Fibroblast of skin of right biceps (primary cell): Measurements from ENCODE around the gene CEMIP2.
A peak's percentile ranks its signal among the peaks of the same experiment; 100 is the strongest.
"Not testable (repeated sequence)": the region's sequence is repeated elsewhere in the genome, so short reads cannot be mapped to it uniquely, and the experiment has no call there.

Experiments used
- DNase-seq: peaks from one replicate; pipeline ENCODE4 v3.0.0-alpha.2; 2013

CEMIP2 gene, protein sequence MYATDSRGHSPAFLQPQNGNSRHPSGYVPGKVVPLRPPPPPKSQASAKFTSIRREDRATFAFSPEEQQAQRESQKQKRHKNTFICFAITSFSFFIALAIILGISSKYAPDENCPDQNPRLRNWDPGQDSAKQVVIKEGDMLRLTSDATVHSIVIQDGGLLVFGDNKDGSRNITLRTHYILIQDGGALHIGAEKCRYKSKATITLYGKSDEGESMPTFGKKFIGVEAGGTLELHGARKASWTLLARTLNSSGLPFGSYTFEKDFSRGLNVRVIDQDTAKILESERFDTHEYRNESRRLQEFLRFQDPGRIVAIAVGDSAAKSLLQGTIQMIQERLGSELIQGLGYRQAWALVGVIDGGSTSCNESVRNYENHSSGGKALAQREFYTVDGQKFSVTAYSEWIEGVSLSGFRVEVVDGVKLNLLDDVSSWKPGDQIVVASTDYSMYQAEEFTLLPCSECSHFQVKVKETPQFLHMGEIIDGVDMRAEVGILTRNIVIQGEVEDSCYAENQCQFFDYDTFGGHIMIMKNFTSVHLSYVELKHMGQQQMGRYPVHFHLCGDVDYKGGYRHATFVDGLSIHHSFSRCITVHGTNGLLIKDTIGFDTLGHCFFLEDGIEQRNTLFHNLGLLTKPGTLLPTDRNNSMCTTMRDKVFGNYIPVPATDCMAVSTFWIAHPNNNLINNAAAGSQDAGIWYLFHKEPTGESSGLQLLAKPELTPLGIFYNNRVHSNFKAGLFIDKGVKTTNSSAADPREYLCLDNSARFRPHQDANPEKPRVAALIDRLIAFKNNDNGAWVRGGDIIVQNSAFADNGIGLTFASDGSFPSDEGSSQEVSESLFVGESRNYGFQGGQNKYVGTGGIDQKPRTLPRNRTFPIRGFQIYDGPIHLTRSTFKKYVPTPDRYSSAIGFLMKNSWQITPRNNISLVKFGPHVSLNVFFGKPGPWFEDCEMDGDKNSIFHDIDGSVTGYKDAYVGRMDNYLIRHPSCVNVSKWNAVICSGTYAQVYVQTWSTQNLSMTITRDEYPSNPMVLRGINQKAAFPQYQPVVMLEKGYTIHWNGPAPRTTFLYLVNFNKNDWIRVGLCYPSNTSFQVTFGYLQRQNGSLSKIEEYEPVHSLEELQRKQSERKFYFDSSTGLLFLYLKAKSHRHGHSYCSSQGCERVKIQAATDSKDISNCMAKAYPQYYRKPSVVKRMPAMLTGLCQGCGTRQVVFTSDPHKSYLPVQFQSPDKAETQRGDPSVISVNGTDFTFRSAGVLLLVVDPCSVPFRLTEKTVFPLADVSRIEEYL (N-terminal part only)

DNA sequence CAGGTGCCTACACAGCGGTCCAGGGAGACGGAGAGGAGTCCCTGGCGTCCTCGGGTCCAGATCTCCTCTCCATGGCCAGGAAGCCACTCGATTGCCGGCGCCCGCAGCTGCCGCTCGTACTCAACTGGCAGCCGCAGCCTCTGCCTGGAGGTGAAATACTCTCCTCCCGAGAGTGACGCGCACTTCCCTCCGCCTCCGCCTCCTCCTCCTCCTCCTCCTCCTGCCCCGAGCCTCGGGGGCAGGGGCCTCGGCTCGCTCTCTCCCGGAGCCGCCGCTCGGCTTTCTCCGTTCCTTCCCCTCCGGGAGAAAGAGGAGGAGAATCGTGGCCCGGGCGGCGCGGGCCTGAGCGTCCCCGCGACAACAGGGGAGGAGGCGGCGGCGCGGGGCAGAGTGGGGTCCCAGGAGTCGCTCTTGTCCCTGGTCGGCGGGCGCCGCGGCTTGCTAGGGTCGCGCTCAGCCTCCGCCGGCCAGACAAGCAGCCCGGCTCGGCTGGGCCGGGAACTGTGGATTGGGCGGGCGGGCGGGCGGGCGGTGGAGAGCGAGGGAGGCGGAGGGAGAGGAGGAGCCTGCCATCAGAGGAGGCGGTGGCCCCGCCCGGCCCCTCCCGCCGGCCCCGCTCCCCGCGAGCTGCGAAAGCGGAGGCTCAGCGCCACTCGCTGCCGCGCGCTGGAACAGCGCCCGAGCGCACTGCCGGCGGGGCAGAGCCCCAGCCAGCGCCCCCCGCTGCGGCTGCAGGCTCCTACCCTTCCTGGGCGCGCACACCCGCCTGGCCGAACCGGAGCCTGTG is at the start of gene CEMIP2:
TSS of gene CEMIP2 (minus strand) at position 126 of the 787 bp plus-strand sequence. CDS start 18,140 bp downstream, outside the sequence.
- DNase-seq: peak; percentile 92

- no peak for DNase-seq
Measured at GRCh38 chr9:71816916-71817451, 48.7 kb upstream of the CEMIP2 start.

- peak; percentile 46 for DNase-seq
Measured at GRCh38 chr9:71814815-71815214, 46.5 kb upstream of the CEMIP2 start.

DNA sequence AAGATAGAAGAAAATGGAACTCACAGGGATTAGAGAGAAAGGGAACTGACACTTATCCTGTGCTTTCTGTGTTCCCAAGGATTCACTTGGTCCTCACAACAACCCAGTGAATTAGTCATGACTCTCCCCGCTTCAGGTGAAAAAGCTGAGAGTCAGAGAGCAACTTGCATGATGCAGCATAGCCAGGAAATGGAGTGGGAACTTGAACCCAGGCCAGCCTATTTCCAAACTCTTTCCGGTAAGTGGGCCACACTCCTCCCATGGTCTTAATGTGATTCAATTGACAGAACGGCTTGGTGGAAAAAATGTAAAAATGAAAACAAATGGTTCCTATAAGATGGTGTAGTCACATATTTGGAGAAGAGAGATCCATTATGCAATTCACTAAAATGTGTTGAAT is 45.9 kb upstream of the CEMIP2 start:
- peak; percentile 62 for DNase-seq

GRCh38 chr9:71812385-71812784 is 44.1 kb upstream of the CEMIP2 start:
- peak; percentile 40 for DNase-seq

GRCh38 chr9:71808068-71808467 is 39.8 kb upstream of the CEMIP2 start:
- DNase-seq: no peak

- DNase-seq: peak; percentile 61
Measured at GRCh38 chr9:71806901-71807307, 38.6 kb upstream of the CEMIP2 start.

DNA sequence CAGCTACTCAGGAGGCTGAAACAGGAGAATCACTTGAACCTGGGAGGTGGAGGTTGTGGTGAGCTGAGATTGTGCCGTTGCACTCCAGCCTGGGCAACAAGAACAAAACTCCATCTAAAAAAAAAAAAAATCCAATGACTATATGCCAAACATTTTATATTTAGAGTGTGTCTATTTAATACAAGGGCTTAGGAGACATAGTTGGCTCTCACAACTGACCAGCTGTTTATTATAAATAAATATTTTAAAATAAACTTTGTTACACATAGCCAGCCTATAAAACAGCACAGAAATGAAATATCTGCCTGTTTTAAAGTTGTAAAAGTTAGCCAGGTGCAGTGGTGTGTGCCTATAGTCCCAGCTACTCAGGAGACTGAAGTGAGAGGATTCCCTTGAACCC is 36.8 kb upstream of the CEMIP2 start:
- not testable (repeated sequence) for DNase-seq

- no peak for DNase-seq
Measured at GRCh38 chr9:71801826-71802225, 33.5 kb upstream of the CEMIP2 start.

GRCh38 chr9:71797266-71797665 is 29.0 kb upstream of the CEMIP2 start:
- DNase-seq: no peak

GRCh38 chr9:71796100-71796767 is 27.9 kb upstream of the CEMIP2 start:
- DNase-seq: no peak

- DNase-seq: no peak
Measured at GRCh38 chr9:71795097-71795813, 26.9 kb upstream of the CEMIP2 start.

DNA sequence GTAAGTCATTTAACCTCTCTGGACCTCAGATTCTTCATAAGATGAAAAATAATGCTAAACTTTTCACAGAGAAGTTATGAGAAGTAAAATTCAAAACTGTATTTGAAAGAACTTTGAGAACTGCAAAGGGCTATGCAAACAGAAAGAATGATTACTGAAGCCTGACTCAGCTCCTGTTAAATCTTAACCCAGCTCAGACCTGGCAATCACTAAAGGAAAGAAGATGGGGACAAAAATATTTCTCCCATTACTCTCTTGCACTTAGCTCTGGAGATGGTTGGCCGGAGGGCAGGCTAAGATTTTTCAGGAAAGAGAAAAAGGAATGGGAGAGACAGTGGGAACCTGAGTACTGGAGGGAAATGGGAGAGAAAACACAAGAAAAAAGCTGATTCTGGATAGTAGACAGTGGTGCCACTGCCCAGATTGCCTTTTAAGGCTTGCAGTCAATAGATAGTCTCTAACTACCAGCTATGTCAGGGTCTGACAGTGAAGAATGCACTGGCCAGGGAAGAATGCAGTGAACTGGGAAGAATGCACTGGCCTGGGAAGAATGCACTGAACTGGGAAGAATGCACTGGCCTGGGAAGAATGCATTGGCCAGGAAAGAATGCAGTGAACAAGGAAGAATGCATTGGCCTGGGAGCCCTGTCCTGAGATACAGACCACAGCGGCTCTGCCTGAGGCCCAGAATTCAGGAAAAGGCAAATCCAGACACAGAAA is 25.2 kb upstream of the CEMIP2 start:
- peak; percentile 88 for DNase-seq

DNA sequence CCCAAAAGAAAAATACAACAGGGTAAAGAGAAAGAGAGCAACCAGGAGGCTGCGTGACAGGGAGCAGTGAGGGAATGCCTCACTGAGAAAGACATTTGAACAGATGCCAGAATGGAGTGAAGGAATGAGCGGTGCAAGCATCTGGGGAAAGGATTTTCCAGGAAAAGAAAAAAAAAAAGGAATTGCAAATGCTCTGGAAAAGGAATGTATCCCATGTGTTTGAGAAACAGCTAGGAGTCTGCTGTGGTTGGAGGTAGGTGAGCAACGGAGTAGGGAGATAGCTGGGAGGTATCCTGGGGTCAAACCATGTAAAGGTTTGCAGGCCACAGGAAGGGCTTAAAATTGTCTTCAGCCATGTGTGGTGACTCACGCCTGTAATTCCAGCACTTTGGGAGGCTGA is 23.6 kb upstream of the CEMIP2 start:
- DNase-seq: peak; percentile 86

- DNase-seq: peak; percentile 67
Measured at GRCh38 chr9:71790296-71790695, 22.0 kb upstream of the CEMIP2 start.

GRCh38 chr9:71783120-71783523 is 14.8 kb upstream of the CEMIP2 start:
- DNase-seq: peak; percentile 35

DNA sequence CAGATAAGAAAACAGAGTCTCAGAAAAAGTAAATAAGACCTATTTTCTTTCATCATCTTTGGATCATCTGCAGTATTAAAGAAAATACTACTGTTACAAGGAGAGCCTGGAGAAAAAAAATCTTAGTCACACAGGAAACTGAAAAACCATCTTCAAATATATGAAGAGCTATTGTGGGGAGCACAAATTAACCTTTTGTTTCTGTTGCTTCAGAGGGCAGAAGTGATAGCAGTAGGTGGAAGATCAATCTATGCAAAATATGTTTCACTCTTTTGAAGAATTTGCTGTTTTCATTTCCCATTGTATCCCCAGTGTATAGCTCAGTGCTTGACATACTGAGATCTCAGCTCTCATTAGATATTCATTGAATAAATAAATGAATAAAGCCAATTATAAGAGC is 13.1 kb upstream of the CEMIP2 start:
- no peak for DNase-seq

- DNase-seq: no peak
Measured at GRCh38 chr9:71780953-71781352, 12.6 kb upstream of the CEMIP2 start.

- DNase-seq: no peak
Measured at GRCh38 chr9:71778085-71778484, 9.8 kb upstream of the CEMIP2 start.

GRCh38 chr9:71774920-71775319 is 6.6 kb upstream of the CEMIP2 start:
- DNase-seq: no peak
